Stimulated activated CD4-positive, alpha-beta T cell treated with anti-CD3 and anti-CD28 coated beads, TNF-alpha, amount 100 ng/mL, for 1 hour (primary cell): ENCODE data around the gene ST6GALNAC3.
"Not testable (repeated sequence)": the region's sequence is repeated elsewhere in the genome, so short reads cannot be mapped to it uniquely, and the experiment has no call there.

ENCODE experiments used
- DNase-seq, 3 donors: peaks; one replicate each; pipeline ENCODE4 v3.0.0-alpha.2; 2020; ENCODE audit warnings: low read depth in 3 of 3, low spot score in 1 of 3

Gene ST6GALNAC3

DNA sequence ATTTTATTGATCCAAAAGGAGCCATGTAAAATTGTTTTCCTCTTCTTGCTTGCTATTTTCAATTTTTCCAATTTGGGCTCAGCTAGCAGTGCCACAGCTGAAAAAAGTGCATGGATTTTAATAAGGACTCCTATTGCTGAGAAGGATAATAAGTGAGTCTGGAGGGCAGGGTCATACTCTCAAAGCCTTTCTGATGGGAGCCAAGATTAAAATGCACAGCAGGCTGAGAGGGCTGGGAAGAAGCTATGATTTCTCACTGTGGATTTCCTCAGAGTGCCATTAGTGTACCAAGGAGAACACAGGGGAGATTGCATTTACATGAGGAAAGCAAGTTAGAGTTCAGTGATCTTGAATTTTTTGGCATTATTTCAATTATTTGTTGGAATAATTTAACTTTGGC lies 261.3 kb downstream of the ST6GALNAC3 start:
- no peak for DNase-seq

DNA sequence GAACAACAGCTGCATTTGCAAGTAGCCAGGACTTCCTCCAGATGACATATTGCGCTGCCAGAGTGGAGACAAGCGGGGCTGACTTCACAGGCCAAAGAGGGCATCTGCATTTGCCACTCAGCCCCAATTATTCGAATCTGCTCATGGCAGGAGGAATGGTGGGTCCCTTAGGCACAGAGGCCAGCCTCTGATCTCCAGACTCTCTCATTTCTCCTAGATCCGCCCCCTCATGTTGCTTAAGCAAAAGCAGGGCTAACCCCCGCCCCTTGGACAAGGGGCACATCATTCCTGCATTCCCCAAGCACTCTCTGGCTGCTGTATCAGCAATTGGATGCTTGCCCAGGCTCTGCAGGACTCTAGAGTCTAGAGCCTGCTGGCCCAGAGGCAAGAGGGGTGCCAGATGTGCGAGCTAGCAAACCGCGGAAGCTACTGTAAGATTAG lies 262.4 kb downstream of the ST6GALNAC3 start:
- DNase-seq: no peak

DNA sequence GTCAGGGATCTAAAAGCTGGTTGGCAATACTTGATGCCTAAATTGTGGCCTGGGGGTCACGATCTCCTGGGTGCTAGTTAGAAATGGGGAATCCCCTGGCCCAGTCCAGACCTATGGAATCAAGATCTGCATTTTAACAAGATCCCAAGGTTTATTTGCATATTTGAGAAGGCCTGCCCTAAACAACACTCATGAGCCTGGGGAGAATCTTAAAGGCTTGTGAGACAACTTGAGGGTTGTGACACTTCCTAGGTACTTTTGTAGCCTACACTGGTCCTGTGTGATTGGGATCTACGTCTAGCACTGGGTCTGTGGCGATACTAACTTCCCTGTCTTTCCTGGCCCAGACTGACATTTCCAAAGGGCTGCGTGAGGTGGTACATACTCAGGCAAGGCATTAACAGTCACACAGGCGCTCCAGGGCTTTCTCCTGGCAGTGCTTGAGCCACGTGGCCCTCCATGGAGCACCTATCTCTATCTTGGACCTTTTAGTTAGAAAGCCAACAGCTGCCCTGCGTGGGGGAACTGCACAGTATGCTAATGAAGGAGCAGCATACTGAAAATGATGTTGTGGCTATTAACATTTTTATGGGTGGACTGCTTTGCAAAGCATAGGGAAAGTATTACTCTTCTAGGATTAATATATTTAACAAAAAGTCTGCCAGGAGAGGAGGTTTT lies 263.1 kb downstream of the ST6GALNAC3 start:
- DNase-seq: no peak

DNA sequence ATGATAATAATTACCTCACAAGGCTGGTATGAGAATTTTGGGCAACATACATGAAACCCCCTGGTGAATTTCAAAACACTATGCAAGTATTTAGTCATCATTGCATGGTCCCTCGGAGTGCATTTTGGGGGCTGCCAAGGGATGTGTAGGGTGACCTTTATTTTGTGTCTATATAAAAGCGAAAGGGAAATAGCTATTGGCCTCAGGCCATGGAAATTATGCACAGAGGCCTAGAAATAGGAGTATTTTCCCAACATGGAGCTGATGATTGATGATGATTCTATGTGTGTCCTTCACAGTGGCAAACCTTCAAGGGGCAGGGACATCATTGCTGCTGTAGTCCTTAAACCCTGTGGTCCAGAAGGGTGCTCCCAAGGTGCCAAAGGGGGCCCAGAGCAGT lies 265.5 kb downstream of the ST6GALNAC3 start:
- no peak for DNase-seq

DNA sequence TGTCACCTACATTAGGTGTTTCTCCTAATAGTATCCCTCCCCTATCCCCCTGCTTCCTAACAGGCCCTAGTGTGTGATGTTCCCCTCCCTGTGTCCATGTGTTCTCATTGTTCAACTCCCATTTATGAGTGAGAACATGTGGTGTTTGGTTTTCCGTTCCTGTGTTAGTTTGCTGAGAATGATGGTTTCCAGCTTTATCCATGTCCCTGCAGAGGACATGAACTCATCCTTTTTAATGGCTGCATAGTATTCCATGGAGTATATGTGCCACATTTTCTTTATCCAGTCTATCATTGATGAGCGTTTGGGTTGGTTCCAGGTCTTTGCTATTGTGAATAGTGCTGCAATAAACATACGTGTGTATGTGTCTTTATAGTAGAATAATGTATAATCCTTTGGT lies 267.3 kb downstream of the ST6GALNAC3 start:
- not testable (repeated sequence) for DNase-seq

DNA sequence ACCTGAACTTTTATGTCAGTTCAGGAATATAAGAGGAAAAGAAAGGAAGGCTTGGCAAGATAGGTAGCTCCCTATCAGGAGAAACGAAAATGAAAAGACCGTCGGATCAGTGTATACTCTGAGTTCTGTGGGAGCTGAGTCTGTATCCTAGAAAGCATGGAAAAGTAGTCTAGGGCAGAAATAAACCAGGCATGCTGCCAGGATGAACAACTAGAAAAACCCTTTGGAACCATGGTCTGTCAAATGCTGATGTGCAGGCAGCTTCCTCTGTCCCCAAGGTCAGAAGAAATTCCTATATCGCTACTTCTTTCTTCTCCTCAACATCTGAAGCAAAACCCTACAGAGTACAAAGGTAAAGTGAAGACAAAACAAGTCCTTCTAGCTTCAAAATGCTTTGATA lies 268.8 kb downstream of the ST6GALNAC3 start:
- DNase-seq: no peak

DNA sequence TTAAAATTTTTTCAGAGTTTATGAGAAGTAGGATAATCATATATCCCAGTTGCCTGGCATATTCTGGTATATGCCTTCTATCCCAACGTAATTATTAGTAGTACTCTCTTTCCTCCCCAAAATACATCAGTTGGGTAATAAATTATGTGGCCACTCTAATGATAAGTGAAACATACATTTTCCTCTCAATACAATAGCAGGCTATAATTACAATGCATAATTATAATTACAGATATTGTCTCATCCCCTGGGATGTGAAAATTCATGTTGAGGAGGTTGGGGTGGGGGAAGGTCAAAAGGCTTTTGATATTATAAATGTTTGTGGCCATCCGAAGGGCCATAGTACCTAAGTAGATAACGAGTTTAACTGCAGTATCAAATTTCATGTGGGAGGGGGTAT lies 277.1 kb downstream of the ST6GALNAC3 start:
- no peak for DNase-seq

DNA sequence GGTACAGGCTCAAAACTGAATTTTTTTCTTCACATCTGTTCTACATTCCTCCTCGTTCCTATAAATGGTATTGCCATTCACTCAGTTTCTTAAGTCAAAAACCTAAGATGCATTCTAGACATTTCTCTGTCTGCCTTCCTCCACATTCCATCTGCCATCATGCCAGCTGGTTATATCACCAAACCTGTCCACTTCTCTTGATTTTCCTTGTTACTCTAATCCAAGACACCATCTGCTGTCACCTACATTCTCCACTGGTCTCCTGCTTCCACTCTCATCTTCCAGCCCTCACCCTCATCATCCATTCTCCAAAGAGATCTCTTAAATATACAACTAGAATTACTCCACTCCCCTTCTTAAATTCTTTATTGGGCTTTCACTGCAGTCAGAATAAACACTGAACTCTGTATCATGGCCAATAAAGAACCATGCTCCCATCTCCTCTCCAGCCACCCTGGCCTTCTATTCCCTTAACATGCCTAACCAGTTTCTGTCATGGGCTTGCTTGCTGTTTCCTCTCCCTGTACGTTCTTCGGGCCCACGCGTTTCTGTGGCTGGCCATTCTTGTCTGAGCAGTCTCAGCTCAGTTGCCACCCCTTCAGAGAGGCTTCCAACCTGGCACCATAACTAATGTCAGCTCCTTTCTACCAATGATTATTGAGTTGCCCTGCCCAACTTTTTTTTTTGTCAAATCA lies 278.3 kb downstream of the ST6GALNAC3 start:
- no peak for DNase-seq

DNA sequence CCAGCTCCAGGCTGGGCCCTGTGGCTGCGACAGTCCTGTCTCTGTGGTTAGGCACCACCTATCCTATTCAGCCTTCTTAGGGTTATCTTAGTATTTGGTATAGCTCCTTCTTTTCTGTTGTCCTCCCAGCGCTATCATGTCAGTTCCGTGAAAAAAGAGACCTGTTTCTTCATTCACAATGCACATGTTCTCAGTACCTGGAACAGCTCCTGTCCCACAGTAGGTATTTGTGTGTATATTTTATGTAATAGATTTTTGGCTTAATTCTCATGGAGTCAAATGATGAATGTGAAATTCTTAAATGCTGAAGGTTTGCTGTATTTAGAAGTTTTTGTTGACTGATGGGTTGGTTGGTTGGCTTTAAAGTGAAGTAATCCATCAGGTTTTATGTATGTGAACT lies 279.7 kb downstream of the ST6GALNAC3 start:
- no peak for DNase-seq

DNA sequence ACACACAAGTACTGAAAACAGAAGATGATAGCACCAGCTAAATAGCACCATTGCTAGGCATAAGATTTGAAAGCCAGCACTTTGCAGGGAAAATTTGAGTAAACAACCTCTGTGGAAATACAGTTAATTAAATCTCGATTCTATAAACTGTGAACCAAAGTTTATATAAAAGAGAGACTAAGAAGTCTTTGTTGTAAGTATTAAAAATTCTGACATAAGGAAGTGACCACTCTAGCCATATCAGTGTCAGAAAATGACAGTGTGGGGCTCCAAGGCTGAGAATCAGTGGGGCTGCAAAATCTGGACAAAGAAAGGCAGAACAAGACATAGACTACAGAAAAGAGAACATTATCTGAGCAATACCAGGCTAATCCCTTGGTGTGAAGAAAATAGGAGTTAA lies 292.2 kb downstream of the ST6GALNAC3 start:
- no peak for DNase-seq

DNA sequence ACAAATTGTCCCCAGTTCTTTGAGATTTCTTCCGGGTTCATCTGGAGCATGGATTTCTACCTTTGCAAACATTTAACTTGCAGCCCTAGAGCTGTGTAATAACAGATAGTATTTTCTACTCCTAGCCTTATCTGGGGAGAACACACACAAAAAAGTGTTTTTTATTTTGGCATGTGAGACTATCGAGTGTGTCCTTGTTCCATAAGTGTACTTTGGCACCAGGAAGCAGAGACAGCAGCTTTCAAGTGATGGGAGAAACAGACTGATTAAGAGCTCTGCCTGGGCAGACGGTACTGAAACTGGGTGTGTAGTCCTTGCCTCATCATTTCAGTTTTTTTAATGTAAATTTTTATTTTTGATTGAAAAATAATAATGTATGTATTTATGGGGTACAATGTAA lies 297.4 kb downstream of the ST6GALNAC3 start:
- no peak for DNase-seq

DNA sequence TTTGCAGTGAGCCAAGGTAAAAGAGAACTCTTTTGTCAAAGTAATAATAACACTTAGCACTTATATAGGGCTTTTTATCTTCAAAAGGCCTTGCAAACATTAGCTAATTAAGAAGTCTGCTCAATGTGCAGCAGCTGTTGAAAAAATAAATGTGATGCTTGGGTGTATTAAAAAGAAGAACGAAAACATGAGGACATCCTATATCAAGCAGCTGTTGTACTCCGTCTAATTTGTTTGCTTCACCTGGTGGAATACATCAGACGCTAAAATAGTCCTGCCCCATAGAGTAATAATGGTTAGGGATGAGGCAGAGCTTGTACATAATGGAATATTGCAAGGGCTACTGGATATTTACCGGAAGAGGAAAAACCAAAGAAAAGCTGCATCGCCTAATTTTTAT lies 299.5 kb downstream of the ST6GALNAC3 start:
- DNase-seq: no peak

DNA sequence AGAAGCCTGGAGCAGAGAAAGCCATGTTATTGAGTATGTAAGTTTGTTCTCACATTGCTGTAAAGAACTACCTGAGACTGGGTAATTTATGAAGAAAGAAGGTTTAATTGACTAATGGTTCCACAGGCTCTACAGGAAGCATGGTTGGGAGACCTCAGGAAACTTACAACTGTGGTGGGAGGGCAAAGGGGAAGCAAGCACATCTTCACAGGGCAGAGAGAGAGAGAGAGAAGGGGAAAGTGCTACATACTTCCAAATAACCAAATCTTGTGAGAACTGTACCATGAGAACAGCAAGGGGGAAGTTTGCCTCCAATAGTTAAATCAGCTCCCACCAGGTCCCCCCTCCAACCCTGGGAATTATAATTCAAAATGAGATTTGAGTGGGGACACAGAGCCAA lies 302.7 kb downstream of the ST6GALNAC3 start:
- DNase-seq: no peak

DNA sequence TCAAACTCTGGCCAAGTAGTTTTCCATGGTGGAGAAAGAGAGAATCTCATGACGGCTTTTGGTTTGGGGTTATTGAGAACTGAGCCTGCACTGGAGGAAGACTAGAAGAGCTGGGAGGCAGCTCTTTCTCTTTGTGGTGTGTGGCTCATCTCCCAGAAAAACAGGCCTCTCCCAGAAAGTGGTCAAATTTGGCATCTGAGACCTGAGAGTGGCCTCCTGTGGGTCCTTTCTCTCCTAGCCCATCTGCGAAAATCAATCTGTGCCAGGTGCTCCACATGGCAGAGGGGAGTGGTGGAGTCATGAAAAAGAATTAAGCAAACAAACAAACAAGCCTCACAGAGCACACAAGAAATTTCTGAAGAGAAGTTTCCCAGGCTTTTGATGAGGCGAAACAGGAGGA lies 305.0 kb downstream of the ST6GALNAC3 start:
- no peak for DNase-seq

DNA sequence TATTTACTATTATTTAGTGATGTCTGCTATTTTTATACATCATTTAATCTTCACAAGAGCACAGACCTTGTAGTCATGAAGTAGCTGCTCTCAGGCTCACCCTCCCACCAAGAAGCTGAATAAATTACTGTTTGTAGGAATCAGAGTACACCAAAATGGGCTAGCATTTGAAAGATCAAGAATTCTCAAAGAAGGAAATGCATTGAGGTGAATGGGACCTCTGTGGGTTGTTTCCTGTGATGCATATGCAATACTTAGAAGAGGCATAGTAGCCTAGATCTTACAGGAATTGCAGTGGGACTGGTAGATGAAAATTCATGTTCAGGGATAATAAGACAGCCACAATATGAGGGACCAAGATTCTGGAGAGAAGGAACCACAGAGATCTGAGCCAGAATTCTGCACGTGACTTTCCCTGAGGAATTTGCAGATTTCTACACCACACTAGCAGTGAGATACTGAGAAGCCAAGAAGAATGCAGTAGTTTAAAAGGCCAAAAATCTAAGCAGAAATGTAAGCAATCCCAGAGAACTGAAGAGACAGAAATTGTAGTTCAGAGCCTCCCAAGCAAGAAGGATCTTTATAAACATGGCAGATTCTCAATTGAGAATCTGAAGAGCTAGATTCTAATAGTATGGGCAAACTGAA lies 307.0 kb downstream of the ST6GALNAC3 start:
- no peak for DNase-seq

DNA sequence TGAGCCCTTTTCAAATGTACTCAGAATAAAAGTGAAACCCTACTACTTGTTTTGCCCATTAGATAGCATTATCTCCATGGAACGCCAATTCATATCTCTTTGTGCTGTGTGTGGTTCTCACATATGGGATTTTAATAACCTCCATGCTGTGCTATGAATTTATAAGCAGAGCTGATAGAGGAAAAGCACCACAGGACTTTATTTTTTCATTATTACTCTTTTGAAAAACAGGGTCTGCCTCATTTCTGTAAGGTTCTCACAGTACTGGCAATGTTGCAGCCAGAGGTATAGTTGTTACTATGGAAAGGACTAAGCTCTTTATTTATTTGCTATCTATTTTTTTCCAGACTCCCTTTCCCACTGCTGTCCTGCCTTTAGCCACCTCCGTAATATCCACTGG lies 313.7 kb downstream of the ST6GALNAC3 start:
- DNase-seq: no peak

DNA sequence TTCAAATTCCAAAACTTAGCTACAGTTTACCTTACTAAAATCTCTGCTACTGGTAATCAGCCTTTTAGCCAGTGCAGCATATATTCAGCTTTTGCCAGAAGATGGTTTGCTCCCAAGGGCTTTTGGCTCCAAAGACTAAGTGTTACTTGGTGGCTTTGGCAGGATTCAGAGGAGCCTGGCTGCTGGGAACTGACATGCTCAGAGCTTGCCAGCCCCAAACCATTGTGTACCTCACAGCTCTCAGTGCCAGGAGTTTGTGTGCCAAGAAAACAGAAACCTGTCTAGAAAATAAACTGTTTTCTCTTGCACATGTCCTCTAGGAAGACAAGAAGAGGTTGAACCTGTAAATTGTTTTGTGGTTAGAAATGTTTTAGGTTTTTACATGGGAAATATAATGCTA lies 315.9 kb downstream of the ST6GALNAC3 start:
- DNase-seq: no peak

DNA sequence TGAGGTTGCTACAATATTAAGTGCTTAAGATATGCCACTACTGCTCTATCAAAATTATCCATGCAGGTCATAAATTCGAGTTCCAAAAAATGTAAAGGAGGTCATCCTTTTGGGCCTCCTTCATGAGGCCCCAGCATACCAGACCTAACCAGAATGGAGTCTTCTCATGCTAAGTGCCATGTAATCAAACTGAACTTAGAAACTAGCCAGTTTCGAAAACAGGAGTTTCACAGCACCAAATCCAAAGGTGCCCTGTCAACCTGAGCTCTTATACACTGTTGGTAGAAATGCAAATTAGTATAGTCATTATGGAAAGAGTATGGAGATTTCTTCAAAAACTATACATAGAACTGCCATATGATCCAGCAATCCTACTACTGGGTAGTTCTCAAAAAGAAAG lies 320.5 kb downstream of the ST6GALNAC3 start:
- no peak for DNase-seq

DNA sequence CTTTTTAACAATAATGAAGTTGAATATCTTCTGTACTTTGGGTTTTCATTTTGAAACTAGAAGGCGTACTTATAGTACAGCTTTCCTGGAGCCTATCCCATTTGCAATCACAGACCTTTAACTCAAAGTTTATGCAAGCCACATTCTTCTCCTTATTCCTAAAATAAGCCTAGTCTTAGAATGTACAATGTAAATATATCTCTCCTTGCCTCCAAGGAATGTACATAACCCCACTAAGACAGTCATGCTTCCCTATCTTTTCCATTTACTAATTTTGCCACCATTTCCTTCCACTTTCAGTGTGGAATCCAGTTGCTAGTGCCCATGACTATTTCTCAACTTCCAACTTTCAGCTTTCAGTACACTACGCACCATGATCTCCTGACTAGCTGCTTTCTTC lies 327.6 kb downstream of the ST6GALNAC3 start:
- no peak for DNase-seq

DNA sequence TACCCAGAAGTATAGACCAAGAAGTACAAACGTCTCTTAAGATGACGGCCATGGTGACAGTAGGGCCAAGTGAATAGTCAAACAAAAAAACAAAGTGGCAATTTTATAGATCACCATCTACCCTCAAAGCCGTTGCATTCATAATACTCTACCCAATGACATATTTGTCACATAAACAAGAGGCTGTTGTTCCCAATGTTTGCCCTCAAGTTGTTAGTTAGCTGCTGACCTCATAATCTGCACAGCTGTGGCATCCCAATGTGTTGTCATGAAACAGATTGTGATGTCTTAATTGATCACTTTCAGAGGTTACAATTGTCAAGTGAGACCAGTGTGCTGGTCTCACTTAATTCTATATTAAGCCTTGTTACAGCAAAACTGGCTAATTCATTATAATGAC lies 333.8 kb downstream of the ST6GALNAC3 start:
- DNase-seq: no peak

DNA sequence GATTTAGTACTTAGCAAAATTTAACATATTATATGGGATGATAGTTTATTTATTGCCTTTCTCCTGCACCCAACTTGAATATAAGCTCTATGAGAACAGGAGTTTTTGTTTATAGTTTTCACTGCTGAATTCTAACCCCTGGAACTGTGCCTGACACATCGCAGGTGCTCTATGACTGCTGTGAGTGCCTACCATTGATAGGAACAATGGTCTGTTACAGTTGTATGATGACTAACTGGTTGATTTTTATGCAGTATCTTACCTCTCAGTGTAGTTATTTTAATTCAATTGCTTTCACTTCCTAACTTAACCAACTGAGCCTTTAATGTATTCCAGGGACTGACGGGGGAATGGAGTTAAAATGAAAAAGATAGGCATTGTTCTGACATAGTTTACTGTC lies 336.0 kb downstream of the ST6GALNAC3 start:
- no peak for DNase-seq

DNA sequence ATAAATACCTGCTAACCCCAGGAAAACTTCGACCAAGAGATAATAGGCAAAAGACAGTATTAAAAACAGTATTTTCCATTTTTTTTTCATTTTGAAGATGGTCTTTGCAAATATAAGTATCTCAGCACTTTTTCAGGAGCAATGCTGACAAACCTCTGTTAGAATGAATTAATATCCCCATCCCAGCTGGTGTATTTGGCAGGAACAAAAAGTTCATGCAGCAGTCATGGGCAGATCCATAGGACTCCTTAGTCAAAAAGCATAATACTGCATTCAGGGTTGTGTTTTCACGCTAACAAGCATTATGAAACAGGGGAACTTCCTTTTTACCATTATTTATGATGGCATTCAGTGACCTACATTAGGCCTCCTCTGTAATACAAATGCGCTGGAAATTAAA lies 344.0 kb downstream of the ST6GALNAC3 start:
- DNase-seq: no peak

DNA sequence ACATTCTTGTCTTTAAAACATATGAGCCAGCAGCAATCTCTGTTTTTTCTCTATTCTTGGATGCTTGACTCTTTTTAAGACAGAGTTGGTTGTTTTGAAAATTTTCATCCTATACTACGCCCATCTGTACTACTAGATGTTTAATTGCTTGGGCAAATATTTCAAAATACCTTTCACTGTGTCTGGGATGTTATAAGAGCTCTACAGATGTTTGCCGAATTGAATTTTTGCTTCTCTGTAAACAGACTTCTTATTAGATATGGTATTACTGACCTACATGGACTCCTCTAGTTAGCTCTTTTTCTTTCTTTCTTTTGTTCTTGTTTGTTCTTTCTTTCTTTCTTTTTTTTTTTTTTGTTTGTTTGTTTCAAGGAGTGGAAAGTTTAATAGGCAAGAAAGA lies 345.1 kb downstream of the ST6GALNAC3 start:
- no peak for DNase-seq
